Endothelial cell of umbilical vein (primary cell): Measurements from ENCODE around the gene GDNF. TPM values are rescaled to one million over a fixed set of nuclear protein-coding genes. Genes with fewer than 3 reads are reported as not detected.

Experiments
- BruUV-seq: library from RNA; stranded (reverse); fragments of 400-500 nt; replicated peaks from 2 replicates; lab custom pipeline; 2021; lab: Mats Ljungman, UMichigan
- CTCF ChIA-PET: fragments of 300-600, 350-600 bp; sonication (Branson Sonifier 250); formaldehyde crosslinking; loops from one replicate; lab custom pipeline; 2021; ENCODE audit warnings: antibody characterized with exemption, inconsistent platforms; lab: Charles Lee
- POLR2A ChIA-PET: fragments of 300-600, 350-600 bp; sonication (Branson Sonifier 250); formaldehyde crosslinking; loops from one replicate; lab custom pipeline; 2021; ENCODE audit warnings: antibody characterized with exemption, inconsistent platforms; lab: Charles Lee
- DNase-seq: peaks from one replicate; pipeline ENCODE4 v3.0.0-alpha.2; 2011; ENCODE audit warnings: low read depth, low spot score
- FAIRE-seq: peaks from 2 replicates; lab custom pipeline; 2011; peaks lifted over from hg19 to GRCh38; lab: Jason Lieb, UNC
- H2AFZ ChIP-seq: 2 replicates; pipeline ENCODE4 v1.6.0; 2012; ENCODE audit warnings: low read depth, low read length, control low read depth, inconsistent platforms
- H3K27ac ChIP-seq: 2 replicates; pipeline ENCODE4 v1.5.1; 2011; ENCODE audit warnings: low read depth, mild to moderate bottlenecking, control low read depth, low read length, moderate library complexity; ENCODE audit not compliant: insufficient read depth
- H3K27me3 ChIP-seq, 2 experiments: 2 replicates each; pipeline versions ENCODE4 v1.6.0 to v1.6.1; 2011; ENCODE audit warnings: low read length in 2 of 2, mixed read lengths in 1 of 2; ENCODE audit not compliant: control insufficient read depth in 2 of 2, insufficient read depth in 2 of 2
- H3K36me3 ChIP-seq, 2 experiments: 2 replicates in 1 of 2; 3 replicates in 1 of 2; pipeline ENCODE4 v1.5.1; 2011; ENCODE audit warnings: low read length in 2 of 2, mild to moderate bottlenecking in 1 of 2, moderate library complexity in 1 of 2; ENCODE audit not compliant: control insufficient read depth in 2 of 2, insufficient read depth in 2 of 2; ENCODE audit errors: extremely low read depth in 1 of 2
- H3K4me1 ChIP-seq: 3 replicates; pipeline ENCODE4 v1.5.1; 2011; ENCODE audit warnings: mild to moderate bottlenecking, low read length; ENCODE audit not compliant: control insufficient read depth, insufficient read depth; ENCODE audit errors: extremely low read depth
- H3K4me2 ChIP-seq: 2 replicates; pipeline ENCODE4 v1.6.1; 2011; ENCODE audit warnings: low read length, control low read depth, mixed read lengths; ENCODE audit not compliant: insufficient read depth
- H3K4me3 ChIP-seq, 3 experiments: fragments of 200-600 bp in 1 of 3; sonication (generic), shearing (Covaris generic) in 1 of 3; replicated peaks in 1 of 3; 2 replicates each; pipeline ENCODE4 v1.5.1; 2011 to 2016; ENCODE audit warnings: control low read depth in 3 of 3, low read length in 3 of 3, mild to moderate bottlenecking in 2 of 3, inconsistent platforms in 1 of 3, low read depth in 1 of 3, moderate library complexity in 1 of 3; ENCODE audit not compliant: insufficient read depth in 1 of 3
- H3K79me2 ChIP-seq: 2 replicates; pipeline ENCODE4 v1.6.0; 2012; ENCODE audit warnings: low read length, inconsistent platforms; ENCODE audit not compliant: control insufficient read depth, insufficient read depth
- H3K9ac ChIP-seq: replicated peaks from 2 replicates; pipeline ENCODE3; 2011; ENCODE audit warnings: low read length, control low read depth; ENCODE audit not compliant: insufficient read depth; ENCODE audit errors: extremely low read depth
- H3K9me1 ChIP-seq: replicated peaks from 3 replicates; pipeline ENCODE4 v1.6.0; 2011; ENCODE audit warnings: mild to moderate bottlenecking, low read length; ENCODE audit not compliant: control insufficient read depth, insufficient read depth; ENCODE audit errors: extremely low read depth
- H3K9me3 ChIP-seq: replicated peaks from 2 replicates; pipeline ENCODE4 v1.5.1; 2012; ENCODE audit warnings: low read length, inconsistent platforms; ENCODE audit not compliant: control insufficient read depth, insufficient read depth
- H4K20me1 ChIP-seq: replicated peaks from 2 replicates; pipeline ENCODE3; 2011; ENCODE audit warnings: mild to moderate bottlenecking, low read length; ENCODE audit not compliant: control insufficient read depth, insufficient read depth; ENCODE audit errors: extremely low read depth
- CTCF ChIP-seq, 2 donors: IDR thresholded peaks; 1 replicate in 1 of 2; 2 replicates in 1 of 2; pipeline ENCODE4 v1.5.1; 2011; ENCODE audit warnings: low read length in 2 of 2, mild to moderate bottlenecking in 2 of 2, moderate library complexity in 2 of 2, control low read depth in 1 of 2, inconsistent platforms in 1 of 2, low read depth in 1 of 2; ENCODE audit not compliant: insufficient read depth in 1 of 2; ENCODE audit errors: extremely low read depth in 1 of 2
- EZH2 ChIP-seq: IDR thresholded peaks from 2 replicates; pipeline ENCODE4 v1.6.1; 2012; ENCODE audit warnings: borderline replicate concordance, low read depth, mild to moderate bottlenecking, moderate library complexity, low read length, inconsistent platforms; ENCODE audit not compliant: severe bottlenecking
- FOS ChIP-seq: IDR thresholded peaks from 2 replicates; pipeline ENCODE4 v1.6.1; 2011; ENCODE audit warnings: mild to moderate bottlenecking, low read length, moderate library complexity, borderline replicate concordance; ENCODE audit not compliant: insufficient read depth
- GATA2 ChIP-seq: IDR thresholded peaks from 2 replicates; pipeline ENCODE4 v1.7.0; 2011; ENCODE audit warnings: low read depth, mild to moderate bottlenecking, moderate library complexity, mixed read lengths, low read length; ENCODE audit not compliant: insufficient read length, insufficient read depth
- JUN ChIP-seq: IDR thresholded peaks from 2 replicates; pipeline ENCODE4 v1.6.1; 2011; ENCODE audit warnings: borderline replicate concordance, low read depth; ENCODE audit not compliant: insufficient read length, insufficient read depth
- MAX ChIP-seq: IDR thresholded peaks from 2 replicates; pipeline ENCODE4 v1.6.1; 2011; ENCODE audit not compliant: insufficient read depth, insufficient read length
- MYC ChIP-seq: IDR thresholded peaks from one replicate; pipeline ENCODE4 v1.6.1; 2011; ENCODE audit warnings: mild to moderate bottlenecking, low read depth, low read length
- POLR2A ChIP-seq: IDR thresholded peaks from 2 replicates; pipeline ENCODE4 v1.6.1; 2012; ENCODE audit warnings: low read depth, mild to moderate bottlenecking, control low read depth, low read length
- POLR2AphosphoS5 ChIP-seq: IDR thresholded peaks from 2 replicates; pipeline ENCODE4 v1.6.1; 2012; ENCODE audit warnings: low read depth, mild to moderate bottlenecking, control low read depth, low read length, moderate library complexity; ENCODE audit not compliant: insufficient read depth
- dilution Hi-C: fragments of 300-500 bp; cut with MboI; formaldehyde crosslinking; loops from one replicate; pipeline ENCODE4 v1.15.0; 2019; ENCODE audit warnings: low sequenced_read_pairs; ENCODE audit not compliant: extremely low pct_ligation_motif_present
- intact Hi-C: fragments of 100-400 bp; cut with micrococcal nuclease; formaldehyde crosslinking; loops from one replicate; pipeline ENCODE4 v1.10.0; 2022
- polyA plus RNA-seq, 4 experiments: library from polyadenylated mRNA; depleted of rRNA in 3 of 4; stranded (reverse) in 3 of 4; unstranded in 1 of 4; fragments of >200 nt; gene quantifications; 2 replicates each; pipeline versions ENCODE4 v1.2.1 to v1.2.3, GENCODE V29; 2011 to 2012; ENCODE audit warnings: missing spikeins in 1 of 4
- total RNA-seq: library from RNA; stranded (reverse); gene quantifications from 2 replicates; pipeline ENCODE4 v1.2.3, GENCODE V29; 2021

The GDNF gene
- total and polyA plus RNA-seq, 2 donors (not counting 3 experiments of a cell fraction or from before 2014, with no cell fraction given) = not detected

- ChIA-PET CTCF (no interaction called here), POLR2A (no interaction called here)
- Histone ChIP-seq H2AFZ (no peak overlapping the region), H3K4me3 (no peak overlapping the region), H3K4me2 (no peak overlapping the region), H3K4me1 (no peaks in the 10 kb centered on the region), H3K36me3 (no peaks in the 10 kb centered on the region), H3K27ac (no peak overlapping the region), H3K79me2 (no peaks in the 10 kb centered on the region), H4K20me1 (no peaks in the 10 kb centered on the region), H3K9me1 (no peaks in the 10 kb centered on the region), H3K27me3 (peaks cover 0 to 3% of the 10 kb centered on the region in 2 experiments), H3K9ac (no peak overlapping the region), H3K9me3 (no peaks in the 10 kb centered on the region)
- no peak for DNase-seq
- TF ChIP-seq MAX = no peak
- TF ChIP-seq EZH2 = no peak
- no peak for TF ChIP-seq POLR2A
- no peak for TF ChIP-seq JUN
- no peak for TF ChIP-seq FOS
- no peak for TF ChIP-seq MYC
- no peak for TF ChIP-seq POLR2AphosphoS5
- no peak for TF ChIP-seq CTCF (IDR thresholded peaks at IDR 0.05; ENCODE audit: extremely low read depth in 1 of 2, insufficient read depth in 1 of 2, low read depth in 1 of 2, low read length in 2 of 2)
- no peak for TF ChIP-seq GATA2
- FAIRE-seq = no peak
- intact Hi-C loops (no loop called here), dilution Hi-C loops (no loop called here)
- no TSS peak for BruUV-seq
Observed at GRCh38 chr5:37882636-37883035, 42.8 kb upstream of the GDNF start.
